Osteoblast (primary cell): ENCODE results near the gene INO80D. TPM values are rescaled to one million over a fixed set of nuclear protein-coding genes. Genes with fewer than 3 reads are reported as not detected.

Experiments
- DNase-seq: peaks from one replicate; pipeline ENCODE4 v3.0.0; 2011; ENCODE audit warnings: low spot score, mixed read lengths; ENCODE audit not compliant: insufficient read length; ENCODE audit errors: missing footprints
- H2AFZ ChIP-seq: 2 replicates; pipeline ENCODE4 v1.6.0; 2011; ENCODE audit warnings: mild to moderate bottlenecking, low read length
- H3K27ac ChIP-seq: 2 replicates; pipeline ENCODE4 v1.5.1; 2011; ENCODE audit warnings: mild to moderate bottlenecking, low read depth, low read length, moderate library complexity
- H3K27me3 ChIP-seq: 2 replicates; pipeline ENCODE4 v1.6.0; 2012; ENCODE audit warnings: mild to moderate bottlenecking, control low read depth, inconsistent platforms, low read length, moderate library complexity; ENCODE audit not compliant: insufficient read depth
- H3K36me3 ChIP-seq: 2 replicates; pipeline ENCODE4 v1.5.1; 2011; ENCODE audit warnings: mild to moderate bottlenecking, low read length, control low read depth, moderate library complexity; ENCODE audit not compliant: insufficient read depth
- H3K4me1 ChIP-seq: 2 replicates; pipeline ENCODE4 v1.5.1; 2011; ENCODE audit warnings: mild to moderate bottlenecking, low read length, control low read depth, moderate library complexity; ENCODE audit not compliant: insufficient read depth
- H3K4me2 ChIP-seq: 2 replicates; pipeline ENCODE4 v1.6.0; 2011; ENCODE audit warnings: mild to moderate bottlenecking, low read length; ENCODE audit not compliant: insufficient read depth
- H3K4me3 ChIP-seq: fragments of 200-600 bp; sonication (generic); 3 replicates; pipeline ENCODE4 v1.5.1; 2012; ENCODE audit warnings: mild to moderate bottlenecking, low read length, inconsistent platforms; ENCODE audit not compliant: insufficient read depth
- H3K79me2 ChIP-seq: 2 replicates; pipeline ENCODE4 v1.6.0; 2012; ENCODE audit warnings: mild to moderate bottlenecking, low read length, control low read depth, inconsistent platforms; ENCODE audit not compliant: insufficient read depth
- H3K9me3 ChIP-seq: 2 replicates; pipeline ENCODE4 v1.5.1; 2011; ENCODE audit warnings: low read depth, low read length, control low read depth
- H4K20me1 ChIP-seq: 2 replicates; pipeline ENCODE4 v1.6.0; 2012; ENCODE audit warnings: mild to moderate bottlenecking, low read length, control low read depth; ENCODE audit not compliant: insufficient read depth
- CTCF ChIP-seq: IDR thresholded peaks from 2 replicates; pipeline ENCODE4 v1.5.1; 2011; ENCODE audit warnings: mild to moderate bottlenecking, low read depth, low read length, moderate library complexity; ENCODE audit errors: extremely low read depth
- total RNA-seq: library from RNA; depleted of rRNA; stranded (reverse); fragments of >200 nt; gene quantifications from 2 replicates; pipeline ENCODE4 v1.2.3, GENCODE V29; 2012

Gene INO80D
- total RNA-seq, 1 donor = 9.0 TPM

GRCh38 chr2:205969584-205969983, 116.4 kb downstream of the INO80D start:
- DNase-seq = no peak
- Histone ChIP-seq H3K27me3 (peaks cover 12% of the 10 kb centered on the region), H3K4me1 (no peaks in the 10 kb centered on the region), H3K36me3 (no peaks in the 10 kb centered on the region), H3K27ac (no peak overlapping the region), H3K4me2 (no peak overlapping the region), H3K4me3 (no peak overlapping the region), H3K9me3 (no peaks in the 10 kb centered on the region), H2AFZ (no peak overlapping the region), H4K20me1 (no peaks in the 10 kb centered on the region), H3K79me2 (no peaks in the 10 kb centered on the region)
- no peak for TF ChIP-seq CTCF

- Histone ChIP-seq H4K20me1 (no peaks in the 10 kb centered on the region), H3K36me3 (no peaks in the 10 kb centered on the region), H2AFZ (no peak overlapping the region), H3K79me2 (no peaks in the 10 kb centered on the region), H3K9me3 (no peaks in the 10 kb centered on the region), H3K4me1 (no peaks in the 10 kb centered on the region), H3K4me3 (no peak overlapping the region), H3K27ac (no peak overlapping the region), H3K27me3 (peaks cover 12% of the 10 kb centered on the region), H3K4me2 (no peak overlapping the region)
- no peak for DNase-seq
- TF ChIP-seq CTCF = no peak
Measured at GRCh38 chr2:205967391-205968075, 118.4 kb downstream of the INO80D start.

GRCh38 chr2:205965707-205966106, 120.3 kb downstream of the INO80D start:
- Histone ChIP-seq H4K20me1 (no peaks in the 10 kb centered on the region), H2AFZ (no peak overlapping the region), H3K27ac (no peak overlapping the region), H3K9me3 (no peaks in the 10 kb centered on the region), H3K4me3 (no peak overlapping the region), H3K27me3 (peaks cover 12% of the 10 kb centered on the region), H3K79me2 (no peaks in the 10 kb centered on the region), H3K4me1 (no peaks in the 10 kb centered on the region), H3K36me3 (no peaks in the 10 kb centered on the region), H3K4me2 (no peak overlapping the region)
- no peak for TF ChIP-seq CTCF
- no peak for DNase-seq

GRCh38 chr2:205964111-205964761, 121.7 kb downstream of the INO80D start:
- no peaks in the 10 kb centered on the region for H3K36me3 ChIP-seq
- TF ChIP-seq CTCF = no peak

More at GRCh38 chr2:205964111-205964761, 121.7 kb downstream of the INO80D start:
- H4K20me1 ChIP-seq = no peaks in the 10 kb centered on the region
- H3K4me2 ChIP-seq = no peak overlapping the region
- H2AFZ ChIP-seq = no peak overlapping the region
- DNase-seq = no peak
- H3K4me1 ChIP-seq = no peaks in the 10 kb centered on the region
- H3K27me3 ChIP-seq = peaks cover 12% of the 10 kb centered on the region
- H3K9me3 ChIP-seq = no peaks in the 10 kb centered on the region
- no peak overlapping the region for H3K27ac ChIP-seq
- no peaks in the 10 kb centered on the region for H3K79me2 ChIP-seq
- no peak overlapping the region for H3K4me3 ChIP-seq
